Activated naive CD4-positive, alpha-beta T cell treated with anti-CD3 and anti-CD28 coated beads, Interleukin-2, amount 10 ng/mL, durations not matched to agents 7 days and 5 days (primary cell): Measurements from ENCODE around the gene DRAXIN.

Experiments used
- CTCF ChIA-PET: fragments of 350-600 bp; sonication (Branson Sonifier 250); formaldehyde crosslinking; loops from one replicate; lab custom pipeline; 2021; ENCODE audit warnings: antibody characterized with exemption; lab: Charles Lee
- DNase-seq: peaks from one replicate; pipeline ENCODE4 v3.0.0-alpha.2; 2020
- H3K27ac Mint-ChIP-seq: one replicate; pipeline ENCODE4 v1.8.0; 2021; ENCODE audit warnings: mild to moderate bottlenecking, moderate library complexity, mixed read lengths
- H3K27me3 Mint-ChIP-seq: one replicate; pipeline ENCODE4 v1.8.0; 2021; ENCODE audit warnings: mild to moderate bottlenecking, mixed read lengths
- H3K36me3 Mint-ChIP-seq: one replicate; pipeline ENCODE4 v1.8.0; 2021; ENCODE audit warnings: mixed read lengths
- H3K4me1 Mint-ChIP-seq: one replicate; pipeline ENCODE4 v1.8.0; 2021; ENCODE audit warnings: mixed read lengths
- H3K4me3 Mint-ChIP-seq: one replicate; pipeline ENCODE4 v1.8.0; 2021; ENCODE audit warnings: mild to moderate bottlenecking, moderate library complexity, mixed read lengths
- H3K9me3 Mint-ChIP-seq: one replicate; pipeline ENCODE4 v1.8.0; 2021; ENCODE audit warnings: mixed read lengths

The DRAXIN gene

DNA sequence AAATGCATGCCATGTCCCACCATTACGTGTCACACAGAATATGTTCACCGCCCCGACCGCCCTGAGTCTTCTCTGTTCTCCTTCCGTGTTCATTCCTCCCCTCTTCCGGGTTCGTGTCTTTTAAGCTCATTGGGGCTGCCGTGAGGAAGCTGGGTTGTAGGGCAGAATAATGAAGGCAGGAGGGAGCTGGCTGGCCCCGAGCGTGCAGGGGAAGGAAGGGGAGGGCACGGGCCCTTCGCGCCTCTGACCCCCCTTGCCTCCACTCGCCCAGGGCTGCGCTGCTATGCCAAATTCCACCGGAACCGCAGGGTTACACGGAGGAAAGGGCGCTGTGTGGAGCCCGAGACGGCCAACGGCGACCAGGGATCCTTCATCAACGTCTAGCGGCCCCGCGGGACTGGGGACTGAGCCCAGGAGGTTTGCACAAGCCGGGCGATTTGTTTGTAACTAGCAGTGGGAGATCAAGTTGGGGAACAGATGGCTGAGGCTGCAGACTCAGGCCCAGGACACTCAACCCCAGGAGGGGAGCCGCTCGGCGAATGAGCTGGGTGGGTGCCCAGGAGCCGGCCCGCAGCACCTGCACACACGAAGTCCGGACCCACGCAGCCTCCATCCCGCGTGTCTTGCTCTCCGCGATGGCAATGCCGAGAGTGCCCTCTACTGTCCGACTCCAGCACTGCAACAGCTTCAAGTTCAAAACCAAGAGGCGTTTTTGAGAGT, 28.0 kb downstream of the DRAXIN start:
- H3K27ac Mint-ChIP-seq = peak overlapping the region; percentile 93
- peak; percentile 91 for DNase-seq
- peaks cover 20% of the 10 kb centered on the region for H3K4me1 Mint-ChIP-seq
- peaks cover 47% of the 10 kb centered on the region for H3K27me3 Mint-ChIP-seq
- H3K9me3 Mint-ChIP-seq = no peaks in the 10 kb centered on the region
- CTCF ChIA-PET = interaction anchor here (0.6 to 5.8 kb wide), 22 partner anchors 9 to 174 kb away, joined by 3 to 79 read pairs (median 5); partner anchors contain the start of genes AGTRAP and FBXO6
- no peaks in the 10 kb centered on the region for H3K36me3 Mint-ChIP-seq
- peak overlapping the region; percentile 73 for H3K4me3 Mint-ChIP-seq

DNA sequence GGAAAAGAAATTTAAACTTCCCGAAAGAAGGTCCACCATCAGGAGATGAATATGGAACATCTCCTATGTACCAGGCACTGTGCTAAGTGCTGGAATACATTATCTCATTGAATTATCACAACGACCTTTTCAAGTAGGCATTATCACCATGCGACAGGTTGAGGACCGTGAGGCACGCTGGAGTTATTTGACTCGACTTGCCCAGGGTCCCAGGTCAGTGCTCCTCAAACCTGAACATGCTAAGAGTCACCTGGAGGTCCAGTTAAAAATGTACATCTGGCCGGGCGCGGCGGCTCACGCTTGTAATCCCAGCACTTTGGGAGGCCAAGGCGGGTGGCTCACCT, 28.5 kb downstream of the DRAXIN start:
- peaks cover 23% of the 10 kb centered on the region for H3K4me1 Mint-ChIP-seq
- peak overlapping the region; percentile 73 for H3K4me3 Mint-ChIP-seq
- peak overlapping the region; percentile 93 for H3K27ac Mint-ChIP-seq

DNA sequence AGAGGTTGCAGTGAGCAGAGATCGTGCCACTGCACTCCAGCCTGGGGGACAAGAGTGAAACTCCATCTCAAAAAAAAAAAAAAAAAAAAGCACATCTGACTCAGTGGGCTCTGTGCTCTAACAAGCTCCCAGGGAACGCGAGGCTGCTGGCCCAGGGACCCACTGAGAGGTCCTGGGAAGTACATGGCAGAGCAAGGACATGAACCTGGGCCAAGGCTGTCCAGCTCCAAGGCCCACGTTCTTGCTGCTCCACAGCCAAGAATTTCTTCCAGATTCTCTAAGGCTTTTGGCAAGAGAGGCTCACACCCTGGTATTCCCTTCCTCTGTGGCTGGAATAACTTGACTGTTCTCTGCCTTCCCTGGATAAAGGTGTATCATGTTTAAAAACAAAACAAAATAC, 29.0 kb downstream of the DRAXIN start:
- H3K27me3 Mint-ChIP-seq = peaks cover 48% of the 10 kb centered on the region
- CTCF ChIA-PET = interaction anchor here (0.8 to 5.8 kb wide), 11 partner anchors 10 to 88 kb away, joined by 3 to 79 read pairs (median 5); partner anchors contain the start of genes AGTRAP and FBXO6
- no peaks in the 10 kb centered on the region for H3K9me3 Mint-ChIP-seq
- no peaks in the 10 kb centered on the region for H3K36me3 Mint-ChIP-seq
- DNase-seq = no peak
- no peak overlapping the region for H3K4me3 Mint-ChIP-seq
- peaks cover 28% of the 10 kb centered on the region for H3K4me1 Mint-ChIP-seq
- H3K27ac Mint-ChIP-seq = no peak overlapping the region

More for the DNA sequence above, 28.5 kb downstream of the DRAXIN start:
- no peaks in the 10 kb centered on the region for H3K9me3 Mint-ChIP-seq
- CTCF ChIA-PET = interaction anchor here (0.6 to 5.8 kb wide), 22 partner anchors 9 to 173 kb away, joined by 3 to 79 read pairs (median 5); partner anchors contain the start of genes AGTRAP and FBXO6
- no peaks in the 10 kb centered on the region for H3K36me3 Mint-ChIP-seq
- DNase-seq = no peak
- peaks cover 47% of the 10 kb centered on the region for H3K27me3 Mint-ChIP-seq

DNA sequence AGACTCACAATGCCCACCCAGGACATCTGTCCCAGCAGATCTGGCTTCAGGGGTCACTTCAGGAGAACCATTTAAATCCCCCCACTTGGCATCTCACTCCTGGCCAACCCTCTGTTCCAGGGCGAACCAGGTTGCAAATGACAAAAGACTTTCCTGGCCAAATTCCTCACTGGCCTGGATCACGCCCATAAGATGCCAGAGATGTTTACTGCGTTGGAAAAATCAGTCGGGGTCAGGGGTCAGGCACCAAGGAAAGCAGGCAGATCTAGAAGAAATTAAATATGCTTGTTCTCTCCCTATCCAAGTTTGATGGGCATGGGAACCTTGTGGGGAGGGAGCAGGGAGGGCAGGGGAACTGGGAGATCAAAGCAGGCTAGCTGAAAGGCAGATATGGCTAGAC, 29.8 kb downstream of the DRAXIN start:
- peaks cover 48% of the 10 kb centered on the region for H3K27me3 Mint-ChIP-seq
- no peaks in the 10 kb centered on the region for H3K9me3 Mint-ChIP-seq
- H3K4me3 Mint-ChIP-seq = no peak overlapping the region
- H3K36me3 Mint-ChIP-seq = no peaks in the 10 kb centered on the region
- CTCF ChIA-PET = interaction anchor here (0.7 to 5.8 kb wide), 6 partner anchors 9 to 79 kb away, joined by 3 to 79 read pairs (median 4); partner anchors contain the start of gene FBXO6
- DNase-seq = no peak
- no peak overlapping the region for H3K27ac Mint-ChIP-seq
- peaks cover 35% of the 10 kb centered on the region for H3K4me1 Mint-ChIP-seq

DNA sequence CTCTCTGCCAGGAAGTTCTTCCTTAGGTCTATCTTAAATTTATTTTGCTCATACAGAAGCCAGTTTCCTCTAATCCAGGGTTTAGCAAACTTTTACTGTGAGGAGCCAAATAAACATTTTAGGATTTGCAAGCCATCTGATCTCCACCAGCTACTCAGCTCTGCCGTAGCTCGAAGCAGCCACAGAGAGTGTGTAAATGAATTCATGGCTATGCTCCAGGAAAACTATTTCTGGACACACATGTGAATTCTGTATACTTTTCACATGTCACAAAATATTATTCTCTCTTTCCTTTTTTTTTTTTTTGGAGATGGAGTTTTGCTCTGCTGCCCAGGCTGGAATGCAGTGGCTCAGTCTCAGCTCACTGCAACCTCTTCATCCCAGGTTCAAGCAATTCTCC, 31.0 kb downstream of the DRAXIN start:
- H3K9me3 Mint-ChIP-seq = no peaks in the 10 kb centered on the region
- no peak for DNase-seq
- no peak overlapping the region for H3K27ac Mint-ChIP-seq
- CTCF ChIA-PET = interaction anchor here (1.0 to 5.8 kb wide), 4 partner anchors 59 to 80 kb away, joined by 3 to 79 read pairs (median 20); partner anchors contain the start of gene FBXO6
- H3K27me3 Mint-ChIP-seq = peaks cover 44% of the 10 kb centered on the region
- H3K4me1 Mint-ChIP-seq = peaks cover 35% of the 10 kb centered on the region
- no peak overlapping the region for H3K4me3 Mint-ChIP-seq
- no peaks in the 10 kb centered on the region for H3K36me3 Mint-ChIP-seq

- CTCF ChIA-PET = interaction anchor here (1.2 to 1.8 kb wide), 5 partner anchors 15 to 82 kb away, joined by 3 to 7 read pairs (median 4); no protein-coding TSS in a partner anchor
- Mint-ChIP-seq H3K36me3 (no peaks in the 10 kb centered on the region), H3K4me1 (peaks cover 38% of the 10 kb centered on the region), H3K27me3 (peaks cover 38% of the 10 kb centered on the region), H3K27ac (no peak overlapping the region), H3K4me3 (no peak overlapping the region), H3K9me3 (no peaks in the 10 kb centered on the region)
- DNase-seq = no peak
Observed at GRCh38 chr1:11725616-11726015, 34.1 kb downstream of the DRAXIN start.

DNA sequence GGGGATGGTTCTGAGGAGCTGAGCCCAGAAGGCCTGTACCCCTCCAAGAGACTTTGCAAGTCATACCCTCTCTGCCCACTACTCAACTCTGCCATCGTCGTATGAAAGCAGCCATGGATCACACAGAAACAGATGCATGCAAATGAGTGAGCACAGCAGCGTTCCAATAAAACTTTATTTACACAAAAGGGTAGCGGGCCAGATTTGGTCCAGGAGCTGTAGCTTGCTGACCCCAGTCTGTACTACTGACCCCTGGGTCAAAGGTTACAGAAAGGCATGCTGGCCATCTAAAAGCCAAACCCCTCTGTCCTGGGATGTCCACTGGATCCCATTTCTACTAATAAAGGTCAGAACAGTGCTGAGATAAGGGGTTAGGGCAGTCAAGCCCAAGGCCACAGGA, 35.6 kb downstream of the DRAXIN start:
- CTCF ChIA-PET = interaction anchor here (0.9 to 1.4 kb wide), 3 partner anchors 10 to 62 kb away, joined by 3 to 5 read pairs (median 4); no protein-coding TSS in a partner anchor
- peaks cover 27% of the 10 kb centered on the region for H3K27me3 Mint-ChIP-seq
- no peak overlapping the region for H3K4me3 Mint-ChIP-seq
- peaks cover 53% of the 10 kb centered on the region for H3K4me1 Mint-ChIP-seq
- no peaks in the 10 kb centered on the region for H3K36me3 Mint-ChIP-seq
- no peaks in the 10 kb centered on the region for H3K9me3 Mint-ChIP-seq
- no peak for DNase-seq
- H3K27ac Mint-ChIP-seq = no peak overlapping the region

GRCh38 chr1:11728126-11728806, 36.8 kb downstream of the DRAXIN start:
- no peaks in the 10 kb centered on the region for H3K36me3 Mint-ChIP-seq
- H3K9me3 Mint-ChIP-seq = no peaks in the 10 kb centered on the region
- DNase-seq = no peak
- peaks cover 64% of the 10 kb centered on the region for H3K4me1 Mint-ChIP-seq
- CTCF ChIA-PET = interaction anchor here (1.0 to 1.4 kb wide), 2 partner anchors 9 to 13 kb away, joined by 3 to 4 read pairs; no protein-coding TSS in a partner anchor
- no peak overlapping the region for H3K27ac Mint-ChIP-seq
- H3K27me3 Mint-ChIP-seq = peaks cover 17% of the 10 kb centered on the region
- no peak overlapping the region for H3K4me3 Mint-ChIP-seq

DNA sequence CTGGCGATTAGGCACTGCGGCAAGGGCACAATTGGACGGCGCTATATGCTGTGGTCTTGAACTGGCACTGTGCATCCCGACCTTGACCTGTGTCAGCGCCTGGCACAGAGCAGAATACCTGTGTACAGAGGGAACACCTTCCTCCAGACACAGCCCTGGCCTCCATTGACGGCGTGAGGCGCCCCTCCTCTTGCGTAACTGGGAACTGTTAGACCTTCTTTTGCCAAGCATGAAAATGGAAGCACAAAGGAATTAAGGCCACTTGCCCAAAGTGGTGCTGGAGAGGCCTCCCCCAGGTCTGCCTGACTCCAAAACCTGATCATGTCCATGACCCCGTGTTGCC, 37.6 kb downstream of the DRAXIN start:
- no peaks in the 10 kb centered on the region for H3K9me3 Mint-ChIP-seq
- H3K27me3 Mint-ChIP-seq = peaks cover 11% of the 10 kb centered on the region
- H3K4me3 Mint-ChIP-seq = no peak overlapping the region
- CTCF ChIA-PET = interaction anchor here (1.0 to 1.4 kb wide), 2 partner anchors 9 to 13 kb away, joined by 3 to 4 read pairs; no protein-coding TSS in a partner anchor
- H3K36me3 Mint-ChIP-seq = no peaks in the 10 kb centered on the region
- peaks cover 65% of the 10 kb centered on the region for H3K4me1 Mint-ChIP-seq
- no peak overlapping the region for H3K27ac Mint-ChIP-seq
- DNase-seq = no peak

DNA sequence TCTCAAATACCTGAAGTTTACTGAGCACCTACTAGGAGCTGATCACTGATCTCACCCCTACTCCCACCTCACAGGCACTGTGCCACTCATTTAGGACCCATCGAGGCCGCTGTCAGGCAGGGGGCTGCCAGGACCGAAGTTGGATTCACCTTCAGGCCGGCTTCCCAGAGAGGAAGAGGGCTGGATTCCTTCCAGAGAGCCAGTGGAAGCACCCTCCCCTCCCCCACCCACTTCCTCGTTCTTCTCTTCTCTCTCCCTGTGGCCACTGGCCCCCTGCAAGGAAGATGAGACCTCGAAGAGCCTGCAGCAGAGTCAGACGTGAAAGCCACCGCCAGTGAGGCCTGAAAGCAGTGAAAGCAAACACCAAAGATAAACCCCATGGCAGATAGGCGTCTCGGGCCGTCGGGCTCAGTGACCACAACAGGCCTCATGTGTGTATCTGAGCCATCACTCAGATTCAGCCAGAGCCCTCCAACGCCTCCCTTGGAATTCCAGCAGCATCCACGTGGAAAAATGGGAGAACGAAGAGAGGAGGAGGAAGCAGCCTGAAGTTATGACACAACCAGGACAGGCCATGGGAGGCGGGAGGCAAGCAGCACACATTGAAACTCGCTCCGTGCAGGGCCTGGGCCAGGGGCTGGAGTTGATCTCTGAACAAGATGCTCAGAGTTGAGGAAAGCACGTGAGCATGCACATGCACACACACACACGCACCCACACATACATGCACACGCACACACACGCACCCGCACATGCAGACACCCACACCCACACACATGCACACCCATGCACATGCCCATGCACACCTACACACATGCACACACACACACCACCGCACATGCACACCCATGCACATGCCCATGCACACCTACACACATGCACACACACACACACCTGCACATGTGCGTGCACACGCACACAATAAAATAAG, 38.3 kb downstream of the DRAXIN start:
- DNase-seq = no peak
- H3K27me3 Mint-ChIP-seq = peaks cover 5% of the 10 kb centered on the region
- H3K27ac Mint-ChIP-seq = peak overlapping the region; percentile 81
- CTCF ChIA-PET = interaction anchor here (0.9 to 2.0 kb wide), 4 partner anchors 9 to 80 kb away, joined by 4 to 12 read pairs (median 6); no protein-coding TSS in a partner anchor
- peaks cover 64% of the 10 kb centered on the region for H3K4me1 Mint-ChIP-seq
- peak overlapping the region; percentile 50 for H3K4me3 Mint-ChIP-seq
- H3K9me3 Mint-ChIP-seq = no peaks in the 10 kb centered on the region
- no peaks in the 10 kb centered on the region for H3K36me3 Mint-ChIP-seq

GRCh38 chr1:11730429-11730891, 39.0 kb downstream of the DRAXIN start:
- Mint-ChIP-seq H3K4me1 (peaks cover 62% of the 10 kb centered on the region), H3K27me3 (no peaks in the 10 kb centered on the region), H3K36me3 (no peaks in the 10 kb centered on the region), H3K27ac (peak overlapping the region; percentile 81), H3K9me3 (no peaks in the 10 kb centered on the region), H3K4me3 (peak overlapping the region; percentile 50)
- DNase-seq = peak; percentile 69
- CTCF ChIA-PET = interaction anchor here (0.9 to 2.0 kb wide), 5 partner anchors 9 to 80 kb away, joined by 3 to 12 read pairs (median 5); partner anchors contain the start of gene FBXO6

DNA sequence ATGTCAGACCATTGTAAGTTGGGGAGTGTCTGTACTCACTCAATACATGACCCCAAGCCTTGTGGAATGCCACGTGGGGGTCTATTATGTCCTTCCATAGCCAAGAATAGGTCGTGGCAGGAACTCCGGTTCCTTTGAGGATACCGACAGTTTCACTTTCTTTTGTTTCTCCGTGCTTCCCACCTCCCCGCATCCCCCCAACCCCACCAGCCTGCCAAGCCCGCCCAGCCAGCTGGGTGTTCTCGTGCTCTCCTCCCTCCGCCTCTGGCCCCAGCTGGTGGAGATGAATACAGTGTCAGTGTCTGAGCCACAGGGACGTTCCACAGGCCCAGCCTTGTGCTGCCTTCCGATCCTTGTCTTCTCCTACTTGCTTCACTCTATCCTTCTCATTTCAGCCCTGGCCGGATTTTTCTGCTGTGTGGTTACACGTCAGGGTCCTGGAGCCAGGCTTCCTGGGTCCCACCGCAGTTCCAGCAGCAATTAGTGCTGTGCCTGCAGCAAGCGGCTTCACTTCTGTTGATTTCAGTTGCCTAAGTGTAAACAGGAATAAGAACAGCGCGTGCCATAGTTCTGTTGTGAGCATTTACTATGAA, 40.3 kb downstream of the DRAXIN start:
- CTCF ChIA-PET = interaction anchor here (1.5 to 2.0 kb wide), 3 partner anchors 8 to 82 kb away, joined by 4 to 12 read pairs (median 6); no protein-coding TSS in a partner anchor
- peaks cover 64% of the 10 kb centered on the region for H3K4me1 Mint-ChIP-seq

DNA sequence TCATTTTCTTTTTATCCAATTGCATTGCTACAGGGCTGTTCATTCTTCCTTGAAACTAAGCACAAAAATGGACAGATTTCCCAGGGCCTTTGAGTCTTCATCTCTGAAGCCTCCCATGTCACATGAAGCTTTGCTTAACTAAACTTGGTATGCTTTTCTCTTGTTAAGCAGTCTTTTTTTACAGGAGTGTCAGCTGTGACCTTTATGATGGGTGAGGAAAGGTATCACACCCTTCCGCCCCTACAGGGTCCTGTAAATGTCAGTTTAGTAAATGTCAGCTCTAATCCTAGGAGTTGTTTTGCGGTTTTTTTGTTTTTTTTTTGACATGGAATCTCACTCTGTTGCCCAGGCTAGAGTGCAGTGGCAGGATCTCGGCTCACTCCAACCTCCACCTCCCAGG, 41.8 kb downstream of the DRAXIN start:
- H3K4me1 Mint-ChIP-seq = peaks cover 78% of the 10 kb centered on the region
- no peak overlapping the region for H3K4me3 Mint-ChIP-seq

More for the DNA sequence above, 40.3 kb downstream of the DRAXIN start:
- Mint-ChIP-seq H3K9me3 (no peaks in the 10 kb centered on the region), H3K36me3 (no peaks in the 10 kb centered on the region), H3K27me3 (peaks cover 4% of the 10 kb centered on the region), H3K27ac (peak overlapping the region; percentile 93), H3K4me3 (peak overlapping the region; percentile 77)
- peak; percentile 63 for DNase-seq

More for the DNA sequence above, 41.8 kb downstream of the DRAXIN start:
- Mint-ChIP-seq H3K36me3 (peaks cover 6% of the 10 kb centered on the region), H3K27me3 (peaks cover 14% of the 10 kb centered on the region), H3K27ac (peak overlapping the region; percentile 5), H3K9me3 (no peaks in the 10 kb centered on the region)
- CTCF ChIA-PET = no interaction called here
- DNase-seq = no peak
